HT-29 (cell line): ENCODE results near the gene DIP2B. TPM values are rescaled to one million over a fixed set of nuclear protein-coding genes. Genes with fewer than 3 reads are reported as not detected.

Source experiments
- DNase-seq: peaks from one replicate; pipeline ENCODE4 v3.0.0-alpha.2; 2015; ENCODE audit warnings: low spot score
- total RNA-seq: library from RNA; depleted of rRNA; stranded (reverse); fragments of >200 nt; shearing (Covaris generic); gene quantifications from 2 replicates; pipeline ENCODE4 v1.2.3, GENCODE V29; 2014

DIP2B gene
- total RNA-seq, 1 experiment from 2014 or later = 21.4 TPM

DNA sequence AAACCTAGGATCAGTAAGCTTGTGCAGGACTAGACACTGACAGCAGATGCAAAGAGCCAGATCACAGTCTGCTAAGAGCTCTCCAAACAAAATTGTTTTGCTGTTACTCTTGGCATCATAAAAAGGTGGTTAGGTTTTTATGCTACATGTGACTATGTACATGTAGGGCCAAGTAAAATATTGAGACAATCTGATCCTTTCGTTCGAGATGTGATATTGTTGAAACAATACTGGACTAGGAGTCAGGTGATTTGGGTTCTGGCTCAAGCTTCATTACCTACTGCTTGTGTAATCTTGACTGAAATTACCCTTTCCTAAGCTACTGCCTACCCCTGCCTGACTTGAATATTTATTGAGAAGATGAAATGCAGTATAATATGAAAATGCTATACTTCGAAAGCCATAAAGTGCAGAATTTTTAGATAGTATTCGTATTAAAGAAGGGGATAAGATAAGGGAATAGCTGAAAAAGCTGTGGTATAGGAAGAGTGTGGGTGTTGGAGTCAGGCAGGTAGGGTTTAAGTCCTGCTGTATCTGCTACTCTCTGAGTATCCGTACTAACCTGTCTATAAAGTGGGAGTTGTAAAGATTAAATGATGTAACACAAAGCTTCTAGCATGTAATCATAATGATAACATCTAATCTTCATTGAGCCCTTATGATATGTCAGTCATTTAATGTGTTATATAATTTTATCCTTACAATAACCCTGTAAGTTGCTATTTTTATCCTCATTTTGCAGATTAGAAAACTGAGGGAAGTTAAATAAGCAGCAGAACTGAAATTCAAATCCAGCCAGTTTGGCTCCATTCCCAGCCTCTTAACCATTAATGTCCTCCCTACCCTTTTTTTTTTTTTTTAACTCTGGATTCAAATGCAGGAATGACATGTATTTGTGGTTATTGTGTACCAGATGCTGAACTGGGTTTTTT is 220.5 kb downstream of the DIP2B start:
- DNase-seq = no peak

- no peak for DNase-seq
Measured at GRCh38 chr12:50727466-50727865, 222.7 kb downstream of the DIP2B start.

DNA sequence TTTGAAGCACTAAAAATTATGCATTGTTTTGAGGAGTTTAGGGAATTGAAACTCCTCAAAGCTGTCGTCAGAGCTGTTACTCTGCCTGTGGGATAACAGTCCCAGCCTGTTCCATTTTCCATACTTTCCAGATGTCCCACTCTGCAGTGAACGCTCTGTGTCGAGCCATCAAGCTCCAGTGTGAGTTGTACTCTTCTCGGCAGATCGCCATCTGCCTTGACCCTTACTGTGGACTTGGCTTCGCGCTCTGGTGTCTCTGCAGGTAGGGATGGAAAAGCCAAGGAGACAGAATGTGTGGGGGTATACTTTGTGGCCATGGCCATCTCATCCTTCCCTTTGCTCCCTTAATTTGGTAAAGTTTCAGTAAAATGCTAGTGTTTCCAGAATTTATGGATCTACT is 223.6 kb downstream of the DIP2B start:
- no peak for DNase-seq

DNA sequence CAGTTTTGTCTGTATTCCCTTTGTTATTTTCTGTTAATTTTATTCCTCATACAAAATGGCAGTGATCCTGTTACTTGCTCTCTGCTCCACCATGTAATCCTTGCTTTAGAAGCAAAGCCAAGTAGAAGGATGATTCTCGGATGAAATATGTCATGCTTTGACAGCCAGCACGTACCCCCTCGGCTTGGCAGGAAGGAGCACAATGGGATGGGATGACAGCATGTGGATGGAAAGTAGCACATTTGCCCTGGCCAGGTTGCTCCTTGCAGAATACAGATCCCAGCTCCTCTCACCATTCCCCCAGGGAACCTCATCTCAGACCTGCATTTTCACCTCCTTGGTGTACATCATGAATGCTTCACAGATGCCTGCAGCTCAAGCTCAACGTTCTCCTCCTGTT is 224.1 kb downstream of the DIP2B start:
- no peak for DNase-seq

DNA sequence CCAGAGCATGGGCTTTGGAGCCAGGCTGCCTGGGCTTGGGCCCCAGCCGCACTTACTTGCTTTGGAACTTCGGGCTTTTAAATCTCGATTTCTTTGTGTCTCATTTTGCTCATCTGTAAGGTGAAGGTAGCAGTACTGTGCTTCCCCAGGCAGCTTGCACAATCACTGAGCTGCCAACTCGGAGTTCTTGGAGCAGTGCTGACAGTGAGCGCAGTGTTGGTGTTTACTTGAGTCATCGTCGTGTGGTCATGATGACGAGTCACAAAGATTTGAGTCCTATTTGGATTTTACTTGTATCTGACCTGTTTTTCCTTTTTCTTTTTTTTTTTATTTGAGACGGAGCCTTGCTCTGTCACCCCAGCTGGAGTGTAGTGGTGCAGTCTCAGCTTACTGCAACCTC is 227.8 kb downstream of the DIP2B start:
- DNase-seq = no peak

DNA sequence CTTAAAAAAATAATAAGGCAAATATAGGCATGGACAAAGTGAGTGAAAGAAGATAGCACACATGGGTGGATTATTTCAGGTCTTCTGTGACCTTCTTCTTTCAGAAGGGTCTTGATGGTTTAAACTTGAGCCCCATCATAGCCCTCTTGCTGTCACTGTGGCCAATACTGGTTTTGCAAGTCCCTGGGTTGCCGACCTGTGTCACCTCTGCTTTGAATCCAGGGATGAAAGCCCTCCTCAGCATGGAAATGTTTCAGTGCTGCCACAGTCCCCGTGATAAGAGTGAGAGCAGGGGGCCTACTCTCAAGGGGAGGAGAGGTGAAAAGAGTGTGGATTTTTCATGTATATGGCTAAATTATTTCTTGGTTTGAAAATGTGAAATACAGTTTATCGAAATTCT is 228.9 kb downstream of the DIP2B start:
- DNase-seq = no peak

DNA sequence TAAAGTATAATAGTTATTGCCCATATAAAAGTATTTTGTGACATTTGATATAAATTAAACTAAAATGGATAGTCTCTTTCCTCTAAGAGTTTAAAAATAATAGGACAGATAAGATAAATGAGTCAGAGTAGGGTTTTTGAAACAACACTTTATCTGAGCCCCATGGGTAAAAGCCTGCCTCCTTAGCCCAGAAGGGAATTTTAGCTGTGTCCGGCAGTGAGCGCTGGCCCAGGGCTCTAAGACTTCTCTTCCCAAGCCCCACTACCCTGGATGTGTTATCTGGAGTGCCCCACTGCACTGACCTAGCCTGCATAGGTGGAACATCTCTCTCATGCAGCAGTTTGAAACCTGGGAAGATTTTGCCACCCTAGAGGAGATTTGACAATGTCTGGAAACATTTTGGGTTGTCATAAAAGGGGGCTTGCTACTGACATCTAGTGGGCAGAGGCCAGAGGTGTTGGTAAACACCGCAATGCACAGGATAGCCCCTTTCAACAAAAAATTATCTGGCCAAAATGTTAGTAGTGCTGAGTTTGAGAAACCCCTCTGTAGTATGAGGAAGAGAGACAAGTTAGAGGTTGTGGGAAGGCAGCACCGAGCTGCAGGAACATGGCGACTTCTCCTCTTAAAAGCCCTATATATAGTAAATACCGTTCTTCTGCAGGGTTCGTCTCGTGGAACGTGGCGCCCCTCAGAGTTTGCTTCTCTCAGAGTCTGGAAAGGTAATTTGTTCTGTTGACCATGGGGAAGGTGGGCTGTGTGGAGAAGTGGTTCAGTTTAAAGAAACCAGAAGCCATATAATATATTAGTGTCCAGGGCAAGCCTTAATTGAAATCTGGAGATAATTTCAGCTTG is 229.9 kb downstream of the DIP2B start:
- DNase-seq = peak; percentile 41

DNA sequence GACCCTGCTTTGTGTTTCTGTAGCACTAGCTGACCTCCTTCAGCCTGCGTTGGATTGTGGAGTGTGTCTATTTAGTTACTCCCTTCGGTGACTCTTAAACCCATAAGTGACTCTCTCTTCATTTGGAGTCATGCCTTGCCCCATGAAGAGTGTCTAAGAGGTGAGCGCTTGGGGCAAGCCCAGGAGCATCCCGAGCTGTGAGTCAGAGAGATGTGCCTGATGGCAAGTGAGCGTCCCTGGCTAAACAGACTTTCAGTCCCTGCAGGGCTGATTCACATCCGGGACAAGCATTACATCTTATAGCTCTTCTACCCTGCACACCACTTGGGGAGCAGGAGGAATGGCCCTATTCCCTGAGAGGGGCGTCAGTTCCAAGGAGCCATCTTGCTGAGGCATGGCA is 234.8 kb downstream of the DIP2B start:
- DNase-seq = no peak

DNA sequence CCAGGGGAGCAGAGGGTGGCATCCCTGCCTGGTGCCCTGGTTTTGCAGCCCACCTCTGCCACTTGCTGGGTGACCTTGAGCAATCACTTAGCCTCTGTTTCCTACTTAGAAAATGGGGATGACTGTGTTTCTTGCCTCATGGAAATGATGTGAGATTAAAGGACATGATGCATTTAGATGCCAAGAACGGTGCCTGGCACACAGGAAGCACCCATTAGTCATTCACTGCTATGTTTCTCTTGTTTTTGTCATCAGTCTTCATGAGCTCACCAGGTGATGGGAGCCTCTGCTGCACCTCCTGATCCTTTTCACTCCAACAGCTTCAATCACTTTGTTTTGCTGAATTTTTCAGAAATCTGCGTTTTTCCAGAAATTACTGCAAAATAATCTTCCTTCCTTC is 235.5 kb downstream of the DIP2B start:
- no peak for DNase-seq

GRCh38 chr12:50742776-50743175 is 238.0 kb downstream of the DIP2B start:
- no peak for DNase-seq

GRCh38 chr12:50745861-50746260 is 241.1 kb downstream of the DIP2B start:
- DNase-seq = no peak

DNA sequence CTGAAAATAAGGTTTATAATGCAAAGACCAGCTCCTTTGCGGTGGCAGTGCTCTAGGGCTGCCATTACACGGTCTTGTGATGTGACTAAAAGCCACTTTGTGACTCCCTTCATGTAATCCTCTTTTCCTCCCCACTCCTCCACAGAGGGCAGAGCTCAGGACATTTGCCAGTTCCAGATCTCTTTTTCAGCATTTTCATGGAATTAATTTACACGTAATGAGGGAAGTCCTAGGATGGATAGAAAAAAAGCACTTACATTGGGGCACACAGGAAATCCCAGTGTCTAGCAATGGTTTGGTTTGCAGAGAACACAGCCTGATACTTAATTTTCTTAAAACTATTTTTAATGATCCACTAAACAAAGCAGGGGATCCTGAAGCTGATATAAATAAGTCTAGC is 241.6 kb downstream of the DIP2B start:
- no peak for DNase-seq

DNA sequence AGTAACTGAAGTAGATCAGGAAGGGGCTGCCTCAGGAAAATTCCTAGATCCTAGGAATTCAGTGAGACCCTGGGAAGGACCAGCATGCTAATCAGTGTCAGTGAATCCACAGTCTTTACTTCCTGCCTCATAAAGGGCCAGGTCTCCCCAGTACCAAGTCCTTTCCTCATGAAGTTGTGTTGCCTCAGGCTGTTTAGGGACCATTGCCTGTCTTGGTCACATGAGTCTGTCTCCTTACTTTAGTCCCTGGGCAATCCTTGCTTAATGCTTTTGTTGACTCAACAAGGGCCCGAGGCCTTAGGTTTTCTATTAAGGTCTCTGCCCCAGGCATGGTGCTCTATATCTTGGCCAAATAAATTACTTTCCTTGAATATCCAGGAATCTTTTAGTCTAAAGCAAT is 243.0 kb downstream of the DIP2B start:
- no peak for DNase-seq

GRCh38 chr12:50749459-50749882 is 244.7 kb downstream of the DIP2B start:
- no peak for DNase-seq

DNA sequence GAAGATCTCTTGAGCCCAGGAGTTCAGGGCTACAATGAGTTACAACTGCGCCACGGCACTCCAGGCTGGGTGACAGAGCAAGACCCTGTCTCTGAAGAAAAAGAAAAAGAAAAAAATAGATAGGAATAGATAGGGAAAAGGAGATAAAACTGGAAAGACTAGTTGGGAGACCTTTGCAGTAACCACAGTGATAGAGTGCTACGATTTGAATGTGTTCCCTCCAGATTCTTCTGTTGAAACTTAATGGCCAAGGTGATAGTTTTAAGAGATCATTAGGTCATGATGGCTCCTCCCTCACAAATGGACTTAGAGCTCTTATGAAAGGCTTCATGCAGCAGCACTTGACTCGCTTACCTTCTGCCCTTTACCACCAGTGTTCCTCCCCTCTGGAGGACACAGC is 245.6 kb downstream of the DIP2B start:
- DNase-seq = no peak

DNA sequence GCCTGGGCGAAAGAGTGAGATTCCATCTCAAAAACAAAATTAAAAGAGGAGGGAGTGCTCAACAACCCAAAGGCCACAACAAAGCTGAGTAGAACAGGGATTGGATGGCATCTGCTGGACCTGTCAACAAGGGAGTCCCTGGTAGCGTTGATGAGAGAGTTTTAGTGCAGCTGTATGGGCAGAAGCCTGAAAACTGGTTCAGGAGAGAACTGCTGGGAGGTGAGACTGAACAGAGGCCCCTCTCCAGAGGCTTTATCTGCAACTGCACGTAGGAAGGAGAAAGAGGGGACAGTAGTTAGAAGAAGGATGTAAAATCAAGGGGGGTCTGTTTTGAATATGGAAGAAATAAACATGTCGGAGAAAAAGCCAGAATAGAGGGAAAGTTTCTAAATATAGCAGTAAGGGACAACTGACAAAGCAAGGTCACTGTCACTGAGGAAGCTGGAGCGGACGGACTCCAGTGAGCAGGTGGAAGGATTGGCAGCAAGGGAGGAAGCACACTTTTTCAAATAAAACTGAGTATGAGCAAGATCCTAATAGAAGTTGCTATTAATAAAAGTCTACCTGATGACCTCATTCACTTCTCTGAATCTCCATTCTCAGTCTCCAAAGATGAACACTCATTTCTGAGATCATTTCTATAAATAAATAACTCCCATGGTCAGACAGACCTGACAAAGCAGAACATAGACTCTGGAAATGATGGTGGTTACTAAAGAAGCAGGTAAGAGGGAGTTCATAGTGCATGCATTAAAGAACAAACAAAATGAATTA is 247.3 kb downstream of the DIP2B start:
- no peak for DNase-seq

- DNase-seq = no peak
Measured at GRCh38 chr12:50753232-50753769, 248.5 kb downstream of the DIP2B start.

- DNase-seq = peak; percentile 85
Measured at GRCh38 chr12:50763639-50764285, 259.0 kb downstream of the DIP2B start, which contains the start of gene ATF1. Gene ATF1, plus strand, starts transcription at chr12:50764101. Its CDS starts 16,045 bp downstream, at chr12:50780146.

DNA sequence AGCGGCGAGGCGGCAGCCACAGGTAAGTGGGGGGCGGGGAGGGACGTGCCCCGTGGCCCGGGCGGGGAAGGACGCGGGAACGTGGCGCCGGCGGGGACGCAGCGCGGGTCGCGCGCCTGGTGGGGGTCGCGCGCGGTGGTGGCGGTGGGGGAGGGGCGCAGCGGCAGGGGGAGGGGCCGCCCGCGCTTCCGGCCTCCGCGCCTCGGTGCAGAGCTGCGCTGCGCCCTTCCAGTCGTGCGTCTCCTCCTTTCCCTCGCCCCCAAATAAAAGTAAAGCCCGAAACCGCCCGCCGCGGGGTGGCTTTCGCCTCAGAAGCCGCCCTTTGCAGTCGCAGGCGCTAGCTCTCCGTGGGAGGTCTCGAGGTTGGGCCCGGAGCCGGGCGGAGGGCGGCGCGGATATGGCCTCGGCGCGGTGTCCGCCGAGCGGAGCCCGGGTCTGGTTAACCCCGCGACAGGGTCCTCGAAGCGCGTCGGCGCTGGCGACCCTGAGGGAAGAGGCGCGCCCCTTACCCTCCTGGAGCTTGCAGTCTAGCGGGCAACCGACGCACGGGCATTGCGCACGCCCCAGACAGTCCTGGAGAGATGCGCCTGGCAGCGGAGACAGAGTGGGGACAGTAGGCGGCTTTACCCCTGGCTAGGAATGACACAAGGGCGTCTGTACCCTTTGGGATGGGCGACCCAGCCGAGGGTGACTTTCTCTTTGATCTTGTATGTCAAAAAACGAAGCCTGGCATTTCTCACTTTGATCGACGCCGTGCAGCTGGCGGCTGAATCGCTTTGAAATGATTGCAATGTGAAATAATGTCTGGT is 259.7 kb downstream of the DIP2B start:
- DNase-seq = peak; percentile 30
